Neural progenitor cell (in vitro differentiated cells): ENCODE results near the gene LRP2BP. TPM values are rescaled to one million over a fixed set of nuclear protein-coding genes. Genes with fewer than 3 reads are reported as not detected.
"Not testable (repeated sequence)": the region's sequence is repeated elsewhere in the genome, so short reads cannot be mapped to it uniquely, and the experiment has no call there.

Source experiments
- DNase-seq: peaks from one replicate; pipeline ENCODE4 v3.0.0-alpha.2; 2016; ENCODE audit warnings: low spot score
- H2AFZ ChIP-seq: fragments of 200-600 bp; sonication (generic); replicated peaks from 2 replicates; pipeline ENCODE4 v1.6.1; 2016; ENCODE audit warnings: antibody characterized with exemption
- H3F3A ChIP-seq: fragments of 200-600 bp; sonication (generic); 2 replicates; pipeline ENCODE4 v1.6.1; 2016; ENCODE audit warnings: antibody characterized with exemption, low read depth
- H3K27ac ChIP-seq: fragments of 200-600 bp; sonication (generic); 2 replicates; pipeline ENCODE4 v1.5.1; 2016; ENCODE audit warnings: mild to moderate bottlenecking
- H3K27me3 ChIP-seq: fragments of 200-600 bp; sonication (generic); 2 replicates; pipeline ENCODE4 v1.6.1; 2016; ENCODE audit warnings: mild to moderate bottlenecking, moderate library complexity
- H3K36me3 ChIP-seq: fragments of 200-600 bp; sonication (generic); 2 replicates; pipeline ENCODE4 v1.5.1; 2016
- H3K4me1 ChIP-seq: fragments of 200-600 bp; sonication (generic); 2 replicates; pipeline ENCODE4 v1.6.1; 2016; ENCODE audit warnings: mixed run types
- H3K4me2 ChIP-seq: fragments of 200-600 bp; sonication (generic); 2 replicates; pipeline ENCODE4 v1.6.1; 2016
- H3K4me3 ChIP-seq: fragments of 200-600 bp; sonication (generic); 2 replicates; pipeline ENCODE4 v1.5.1; 2016
- H3K79me2 ChIP-seq: fragments of 200-600 bp; sonication (generic); 2 replicates; pipeline ENCODE4 v1.6.1; 2016; ENCODE audit warnings: low read depth
- H3K9ac ChIP-seq: fragments of 200-600 bp; sonication (generic); 2 replicates; pipeline ENCODE4 v1.6.1; 2016
- H3K9me3 ChIP-seq: fragments of 200-600 bp; sonication (generic); 2 replicates; pipeline ENCODE4 v1.5.1; 2016; ENCODE audit warnings: low read depth
- H4K20me1 ChIP-seq: fragments of 200-600 bp; sonication (generic); 2 replicates; pipeline ENCODE4 v1.6.1; 2016; ENCODE audit warnings: low read depth
- H3K27ac Mint-ChIP-seq: 3 replicates; pipeline ENCODE4 v1.8.0; 2021; ENCODE audit warnings: mixed read lengths
- H3K27me3 Mint-ChIP-seq: 2 replicates; pipeline ENCODE4 v1.8.0; 2022; ENCODE audit warnings: low read depth, mild to moderate bottlenecking, inconsistent platforms, moderate library complexity, mixed read lengths; ENCODE audit not compliant: insufficient read depth
- H3K36me3 Mint-ChIP-seq: 3 replicates; pipeline ENCODE4 v1.8.0; 2021; ENCODE audit warnings: mixed read lengths
- H3K4me1 Mint-ChIP-seq: 3 replicates; pipeline ENCODE4 v1.8.0; 2021; ENCODE audit warnings: mixed read lengths
- H3K4me3 Mint-ChIP-seq: 3 replicates; pipeline ENCODE4 v1.8.0; 2021; ENCODE audit warnings: mild to moderate bottlenecking, moderate library complexity, mixed read lengths
- H3K9me3 Mint-ChIP-seq: 3 replicates; pipeline ENCODE4 v1.8.0; 2020; ENCODE audit warnings: mixed read lengths
- CTCF ChIP-seq: fragments of 200-600 bp; sonication (generic); IDR thresholded peaks from 2 replicates; pipeline ENCODE4 v1.5.1; 2017; ENCODE audit warnings: antibody characterized with exemption, mild to moderate bottlenecking
- EZH2 ChIP-seq: fragments of 200-600 bp; sonication (generic); IDR thresholded peaks from 2 replicates; pipeline ENCODE4 v1.6.1; 2017; ENCODE audit warnings: antibody characterized with exemption, mild to moderate bottlenecking, moderate library complexity
- EZH2phosphoT487 ChIP-seq: fragments of 200-600 bp; sonication (generic); IDR thresholded peaks from 2 replicates; pipeline ENCODE4 v1.6.1; 2017; ENCODE audit warnings: antibody characterized with exemption
- small RNA-seq: library from RNA; depleted of rRNA; stranded (forward); fragments of <200 nt; gene quantifications from one replicate; pipeline ENCODE3, GENCODE V24; 2015
- total RNA-seq: library from RNA; depleted of rRNA; stranded (reverse); fragments of >200 nt; gene quantifications from 2 replicates; pipeline ENCODE4 v1.2.3, GENCODE V29; 2015; ENCODE audit warnings: low replicate concordance

LRP2BP gene
- total RNA-seq, 1 donor from 2014 or later: 0.69 TPM

GRCh38 chr4:185322803-185323202 lies 72.9 kb downstream of the LRP2BP start:
- Histone ChIP-seq H3K4me1 (peaks cover 8% of the 10 kb centered on the region), H3K4me3 (no peak overlapping the region), H3K79me2 (no peaks in the 10 kb centered on the region), H3K27me3 (no peaks in the 10 kb centered on the region), H3K27ac (no peak overlapping the region), H3K9me3 (peaks cover 9% of the 10 kb centered on the region), H3K9ac (no peak overlapping the region), H3K4me2 (no peak overlapping the region), H2AFZ (no peak overlapping the region), H3K36me3 (peaks cover 31% of the 10 kb centered on the region), H4K20me1 (no peaks in the 10 kb centered on the region), H3F3A (peaks cover 10% of the 10 kb centered on the region)
- peaks cover 39% of the 10 kb centered on the region for H3K36me3 Mint-ChIP-seq
- peaks cover 11% of the 10 kb centered on the region for H3K9me3 Mint-ChIP-seq
- H3K27me3 Mint-ChIP-seq: no peaks in the 10 kb centered on the region
- no peak for DNase-seq
- H3K4me1 Mint-ChIP-seq: peaks cover 7% of the 10 kb centered on the region
- H3K4me3 Mint-ChIP-seq: no peak overlapping the region
- TF ChIP-seq EZH2phosphoT487: no peak
- no peak overlapping the region for H3K27ac Mint-ChIP-seq

GRCh38 chr4:185318679-185319078 lies 77.0 kb downstream of the LRP2BP start:
- H3K36me3 Mint-ChIP-seq: peaks cover 45% of the 10 kb centered on the region

DNA sequence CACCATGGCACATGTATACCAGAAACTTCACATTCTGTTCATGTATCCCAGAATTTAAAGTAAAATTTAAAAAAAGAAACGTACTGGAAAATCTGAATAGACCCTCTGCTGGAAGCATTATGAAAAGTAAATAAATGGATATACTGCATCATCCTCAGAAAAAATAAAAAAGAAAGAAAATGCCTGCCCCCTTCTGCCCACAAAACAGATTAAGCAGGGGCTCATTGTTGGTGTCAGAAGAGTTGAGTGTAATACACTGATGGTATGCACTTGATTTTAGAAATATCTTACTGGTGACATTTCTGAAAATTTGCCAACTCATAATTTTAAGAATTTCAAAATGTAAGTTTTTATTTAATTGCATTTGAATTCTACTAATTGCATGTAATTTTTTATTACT lies 77.8 kb downstream of the LRP2BP start:
- H2AFZ ChIP-seq: no peak overlapping the region
- Mint-ChIP-seq H3K27ac (no peak overlapping the region), H3K36me3 (peaks cover 42% of the 10 kb centered on the region), H3K27me3 (peaks cover 2% of the 10 kb centered on the region), H3K4me1 (peaks cover 7% of the 10 kb centered on the region), H3K9me3 (peaks cover 9% of the 10 kb centered on the region), H3K4me3 (no peak overlapping the region)
- peaks cover 1% of the 10 kb centered on the region for H3K9me3 ChIP-seq
- H3F3A ChIP-seq: peaks cover 13% of the 10 kb centered on the region
- peaks cover 21% of the 10 kb centered on the region for H3K36me3 ChIP-seq
- H4K20me1 ChIP-seq: no peaks in the 10 kb centered on the region
- H3K4me1 ChIP-seq: peaks cover 14% of the 10 kb centered on the region
- no peak for TF ChIP-seq EZH2phosphoT487
- TF ChIP-seq CTCF: no peak
- no peak for TF ChIP-seq EZH2
- no peaks in the 10 kb centered on the region for H3K79me2 ChIP-seq
- H3K4me2 ChIP-seq: peak overlapping the region; percentile 60
- no peak for DNase-seq
- peak overlapping the region; percentile 19 for H3K4me3 ChIP-seq
- no peak overlapping the region for H3K9ac ChIP-seq
- no peak overlapping the region for H3K27ac ChIP-seq
- no peaks in the 10 kb centered on the region for H3K27me3 ChIP-seq

More at GRCh38 chr4:185318679-185319078, 77.0 kb downstream of the LRP2BP start:
- Histone ChIP-seq H3K27me3 (no peaks in the 10 kb centered on the region), H3K36me3 (peaks cover 27% of the 10 kb centered on the region), H2AFZ (no peak overlapping the region), H3K79me2 (no peaks in the 10 kb centered on the region), H3K4me2 (peak overlapping the region; percentile 60), H3K4me3 (peak overlapping the region; percentile 19), H3K4me1 (peaks cover 14% of the 10 kb centered on the region), H3K9ac (no peak overlapping the region), H4K20me1 (no peaks in the 10 kb centered on the region), H3K9me3 (peaks cover 9% of the 10 kb centered on the region), H3K27ac (peak overlapping the region; percentile 76), H3F3A (peaks cover 13% of the 10 kb centered on the region)
- peaks cover 2% of the 10 kb centered on the region for H3K27me3 Mint-ChIP-seq
- H3K27ac Mint-ChIP-seq: no peak overlapping the region
- H3K4me3 Mint-ChIP-seq: no peak overlapping the region
- peak; percentile 66 for DNase-seq
- H3K4me1 Mint-ChIP-seq: peaks cover 7% of the 10 kb centered on the region
- TF ChIP-seq CTCF (no peak), EZH2phosphoT487 (no peak), EZH2 (no peak)
- peaks cover 9% of the 10 kb centered on the region for H3K9me3 Mint-ChIP-seq

- H3K4me3 Mint-ChIP-seq, H3K27ac ChIP-seq, H4K20me1 ChIP-seq, DNase-seq, H3K4me2 ChIP-seq, H3K27me3 Mint-ChIP-seq, H3K9ac ChIP-seq, H3K79me2 ChIP-seq, H3K27me3 ChIP-seq, H3K9me3 ChIP-seq, H3K4me3 ChIP-seq, H3K27ac Mint-ChIP-seq, H2AFZ ChIP-seq, H3K9me3 Mint-ChIP-seq, H3K4me1 Mint-ChIP-seq: not testable (repeated sequence)
- Histone ChIP-seq H3K36me3 (peaks cover 21% of the 10 kb centered on the region), H3K4me1 (peaks cover 14% of the 10 kb centered on the region), H3F3A (peaks cover 13% of the 10 kb centered on the region)
- H3K36me3 Mint-ChIP-seq: peaks cover 39% of the 10 kb centered on the region
Measured at GRCh38 chr4:185317462-185317861, 78.3 kb downstream of the LRP2BP start.

Small RNA genes lying within 50 kb of the gene (small RNA-seq; reads per million reads assigned to genes)
- not detected for gene RF00019

Other genes with a start within 250 kb of the LRP2BP start
- 45.6 and 78.6 TPM in 2 replicates for gene CFAP97, start 191.9 kb downstream of the LRP2BP start, total RNA-seq
- gene SNX25, start 186.3 kb downstream of the LRP2BP start, total RNA-seq: 39.2 and 50.8 TPM in 2 replicates
- 12.5 and 16.3 TPM in 2 replicates for gene ANKRD37, start 917 bp upstream of the LRP2BP start, total RNA-seq
- 43.0 and 56.9 TPM in 2 replicates for gene UFSP2, start 30.0 kb upstream of the LRP2BP start, total RNA-seq
- gene CCDC110, start 75.8 kb upstream of the LRP2BP start, total RNA-seq: 0.93 and 2.0 TPM in 2 replicates
- 1.4 and 5.2 TPM in 2 replicates for gene PDLIM3, start 139.6 kb upstream of the LRP2BP start, total RNA-seq